HG03196 (cell line): ENCODE data around the gene CTCF.

ENCODE experiments used
- ATAC-seq: cut with Tn5 transposase; IDR thresholded peaks from one replicate; pipeline ENCODE4 v1.9.1; 2021; ENCODE audit not compliant: unreplicated experiment

Gene CTCF

DNA sequence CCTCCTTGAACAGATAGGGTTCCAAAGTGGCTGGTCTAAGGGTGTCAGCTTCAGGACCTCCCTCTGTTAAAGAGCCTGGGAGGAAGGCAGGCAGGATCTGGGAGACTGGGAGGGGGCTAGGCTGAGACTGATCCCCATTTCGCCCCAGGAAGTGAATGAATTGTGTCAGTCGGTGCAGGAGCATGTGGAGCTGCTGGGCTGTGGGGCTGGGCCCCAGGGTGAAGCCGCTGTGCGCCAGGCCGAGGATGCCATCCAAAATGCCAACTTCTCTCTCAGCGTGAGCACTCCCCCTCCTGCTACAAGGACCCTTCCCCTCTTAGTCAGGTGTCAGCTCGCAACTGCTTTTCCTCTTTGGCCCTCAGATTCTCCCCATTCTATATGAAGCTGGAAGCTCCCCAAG lies 88.7 kb downstream of the CTCF start:
- ATAC-seq = no peak

GRCh38 chr16:67651847-67652246 lies 89.5 kb downstream of the CTCF start:
- no peak for ATAC-seq

DNA sequence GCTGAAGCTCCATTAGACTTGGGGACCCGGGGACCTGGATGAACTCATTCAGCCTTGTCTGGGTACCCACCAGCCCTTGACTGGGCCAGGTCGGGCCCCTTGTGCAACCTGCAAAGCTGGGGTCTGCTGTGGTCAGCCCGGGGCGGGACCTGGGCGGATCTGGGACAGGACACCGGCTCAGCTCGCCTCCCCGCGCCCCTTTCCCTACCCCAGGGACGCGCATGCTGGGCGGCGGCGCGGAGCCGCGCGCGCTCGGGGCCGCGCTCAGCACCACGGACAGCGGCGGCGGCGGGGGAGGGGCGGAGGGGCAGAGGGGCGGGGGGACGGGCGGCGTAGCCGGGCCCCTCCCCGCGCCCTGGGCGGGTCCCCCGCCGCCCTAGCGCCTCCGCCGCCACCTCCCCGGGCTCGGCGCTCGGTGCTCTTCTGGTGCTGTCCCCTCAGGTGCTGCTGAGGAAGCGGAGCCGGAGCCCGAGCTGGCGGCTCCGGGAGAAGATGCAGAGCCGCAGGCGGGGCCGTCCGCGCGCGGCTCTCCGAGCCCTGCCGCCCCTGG lies 90.3 kb downstream of the CTCF start:
- no peak for ATAC-seq

DNA sequence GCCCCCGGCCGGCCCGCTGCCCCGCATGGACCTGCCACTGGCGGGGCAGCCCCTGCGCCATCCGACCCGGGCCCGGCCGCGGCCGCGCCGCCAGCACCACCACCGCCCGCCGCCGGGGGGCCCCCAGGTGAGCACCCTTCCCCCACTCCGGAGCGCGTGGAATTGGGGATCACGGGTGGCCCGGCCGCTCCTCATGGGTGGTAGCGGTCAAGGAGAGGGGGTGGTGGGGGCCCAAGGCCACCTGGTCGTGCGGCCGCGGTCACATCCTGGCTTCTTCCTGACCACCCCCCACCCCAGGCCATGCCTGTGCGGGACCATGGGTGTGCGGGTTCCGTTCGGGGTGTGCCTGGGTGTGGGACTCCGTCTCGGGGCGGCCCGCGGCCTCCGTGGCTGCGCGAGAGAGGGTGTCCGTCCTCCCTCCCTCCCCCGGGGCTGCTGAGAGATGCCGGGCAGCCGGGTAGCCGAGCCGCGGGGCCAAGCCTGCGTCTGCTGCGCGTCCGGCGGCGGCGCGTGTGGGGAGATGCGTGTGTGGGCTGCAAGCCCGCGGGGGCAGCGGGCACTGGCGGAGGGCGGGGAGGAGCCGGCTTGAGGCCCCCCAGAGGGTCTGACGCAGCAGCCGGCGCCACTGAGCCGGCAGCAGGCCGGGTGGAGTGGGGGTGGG lies 90.9 kb downstream of the CTCF start:
- ATAC-seq = no peak

DNA sequence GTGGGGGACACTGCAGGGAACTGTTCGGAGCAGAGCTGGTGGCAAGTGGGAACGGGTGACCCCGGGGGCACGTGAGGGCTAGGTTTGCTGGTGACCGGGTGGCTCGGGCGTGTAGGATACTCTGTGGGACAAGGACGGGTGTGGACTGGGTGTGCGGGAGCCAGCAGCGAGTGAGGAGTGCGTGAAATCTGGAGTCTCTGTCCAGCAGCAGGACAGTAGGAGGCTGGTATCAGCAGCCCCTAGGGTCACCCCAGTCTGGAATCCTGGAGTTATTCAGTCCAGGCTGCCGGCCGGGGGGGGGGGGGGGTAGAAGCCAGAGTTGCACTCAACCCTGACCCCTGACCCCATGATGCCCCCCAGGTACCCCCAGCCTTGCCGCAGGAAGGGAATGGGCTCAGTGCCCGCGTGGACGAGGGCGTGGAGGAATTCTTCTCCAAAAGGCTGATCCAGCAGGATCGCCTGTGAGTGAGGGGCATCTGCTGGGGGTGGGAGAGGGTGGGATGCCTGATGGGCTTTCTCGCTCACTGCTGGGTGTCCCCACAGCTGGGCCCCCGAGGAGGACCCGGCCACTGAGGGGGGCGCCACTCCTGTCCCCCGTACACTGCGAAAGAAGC lies 91.6 kb downstream of the CTCF start:
- ATAC-seq = no peak

GRCh38 chr16:67654403-67654911 lies 92.1 kb downstream of the CTCF start:
- no peak for ATAC-seq

- no peak for ATAC-seq
These were observed 93.0 kb downstream of the CTCF start for GRCh38 chr16:67655363-67655762.

- ATAC-seq = no peak
These were observed 94.2 kb downstream of the CTCF start for GRCh38 chr16:67656344-67657016.

- no peak for ATAC-seq
These were observed 94.8 kb downstream of the CTCF start for GRCh38 chr16:67657017-67657608.

DNA sequence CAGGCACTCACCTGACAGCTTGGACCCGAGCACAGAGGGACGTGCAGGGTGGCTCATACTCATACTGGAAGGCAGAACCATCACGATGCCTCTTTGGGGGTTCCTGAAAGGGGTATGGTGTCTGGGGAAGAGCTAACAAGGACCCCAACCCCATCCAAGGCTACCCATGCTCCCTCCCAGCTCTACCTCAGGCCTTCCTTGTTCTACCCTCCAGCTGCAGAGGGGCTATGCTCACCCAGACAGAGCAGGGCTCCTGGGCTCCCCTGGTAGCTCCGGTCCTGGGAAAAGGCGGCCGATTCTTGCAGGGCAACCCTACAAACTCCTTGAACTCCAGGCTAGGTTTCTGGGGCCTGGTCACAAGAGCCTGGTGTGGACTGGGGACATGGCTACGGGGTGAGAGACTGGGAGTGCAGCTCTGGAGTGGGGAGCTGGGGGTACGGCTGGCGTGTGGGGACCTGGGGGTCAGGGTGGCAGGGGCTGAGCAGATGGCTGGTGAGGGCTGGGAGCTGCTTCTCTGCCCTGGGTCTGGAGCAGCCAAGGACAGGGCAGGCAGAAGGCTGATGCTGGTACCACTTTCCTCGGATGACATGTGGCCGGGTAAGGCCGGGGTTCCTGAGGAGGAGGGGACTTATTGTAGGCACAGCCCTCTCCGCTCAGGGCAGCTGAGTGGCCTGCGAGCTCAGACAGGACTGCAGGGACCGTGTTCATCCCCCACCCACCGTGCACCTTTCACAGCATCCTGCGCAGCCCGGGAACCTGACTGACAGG lies 95.6 kb downstream of the CTCF start:
- no peak for ATAC-seq

GRCh38 chr16:67658849-67659674 lies 96.7 kb downstream of the CTCF start:
- no peak for ATAC-seq

- ATAC-seq = peak; percentile 48
These were observed 97.6 kb downstream of the CTCF start, which contains the start of gene ACD for GRCh38 chr16:67659675-67660563. ACD (minus strand) TSS chr16:67660260; CDS start chr16:67660220, 40 bp downstream.

- peak; percentile 63 for ATAC-seq
These were observed 98.3 kb downstream of the CTCF start, which contains the start of gene PARD6A for GRCh38 chr16:67660564-67661028. PARD6A (plus strand) TSS chr16:67660960; CDS start chr16:67661039, 79 bp downstream.

DNA sequence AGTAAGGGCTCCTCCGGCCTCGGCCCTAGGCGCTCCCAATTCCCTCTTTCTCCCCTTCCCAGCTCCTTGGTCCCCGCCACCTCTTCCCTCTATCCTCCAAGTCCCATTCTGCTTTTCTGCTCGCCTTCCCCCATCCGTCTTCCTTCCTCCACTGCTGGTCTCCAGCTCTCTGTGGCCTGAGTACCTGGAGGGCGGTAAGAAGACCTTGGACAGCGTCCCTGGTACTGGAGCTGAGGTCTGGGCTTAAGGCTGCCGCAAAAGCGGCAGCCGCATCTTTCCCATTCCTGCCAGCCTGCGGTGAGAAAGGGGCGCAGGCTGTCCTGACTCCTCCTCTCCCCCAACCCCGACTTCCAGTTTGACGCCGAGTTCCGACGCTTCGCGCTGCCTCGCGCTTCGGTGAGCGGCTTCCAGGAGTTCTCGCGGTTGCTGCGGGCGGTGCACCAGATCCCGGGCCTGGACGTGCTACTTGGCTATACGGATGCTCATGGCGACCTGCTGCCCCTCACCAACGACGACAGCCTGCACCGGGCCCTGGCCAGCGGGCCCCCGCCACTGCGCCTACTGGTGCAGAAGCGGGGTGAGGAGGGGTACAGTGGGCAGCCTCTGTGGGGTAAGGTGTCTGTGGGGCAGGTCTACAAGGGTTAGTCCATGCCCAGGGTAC lies 98.9 kb downstream of the CTCF start:
- ATAC-seq = no peak

- no peak for ATAC-seq
These were observed 99.7 kb downstream of the CTCF start for GRCh38 chr16:67661886-67662652.

GRCh38 chr16:67662653-67663010 lies 100.3 kb downstream of the CTCF start:
- no peak for ATAC-seq

- no peak for ATAC-seq
These were observed 101.0 kb downstream of the CTCF start for GRCh38 chr16:67663151-67663876.
